Activated CD4-positive, CD25-positive, alpha-beta regulatory T cell treated with anti-CD3 and anti-CD28 coated beads, Interleukin-2, amount 50 U/mL, for 24 hours (primary cell): Measurements from ENCODE around the gene APOE.
"Not testable (repeated sequence)": the region's sequence is repeated elsewhere in the genome, so short reads cannot be mapped to it uniquely, and the experiment has no call there.

Source experiments
- ATAC-seq, 2 donors: fragments of 150-1000 bp; cut with Tn5 transposase; one replicate each; pipeline ENCODE4 v1.10.0; 2021; ENCODE audit warnings: mild to moderate bottlenecking in 1 of 2, moderate library complexity in 1 of 2

The APOE gene

DNA sequence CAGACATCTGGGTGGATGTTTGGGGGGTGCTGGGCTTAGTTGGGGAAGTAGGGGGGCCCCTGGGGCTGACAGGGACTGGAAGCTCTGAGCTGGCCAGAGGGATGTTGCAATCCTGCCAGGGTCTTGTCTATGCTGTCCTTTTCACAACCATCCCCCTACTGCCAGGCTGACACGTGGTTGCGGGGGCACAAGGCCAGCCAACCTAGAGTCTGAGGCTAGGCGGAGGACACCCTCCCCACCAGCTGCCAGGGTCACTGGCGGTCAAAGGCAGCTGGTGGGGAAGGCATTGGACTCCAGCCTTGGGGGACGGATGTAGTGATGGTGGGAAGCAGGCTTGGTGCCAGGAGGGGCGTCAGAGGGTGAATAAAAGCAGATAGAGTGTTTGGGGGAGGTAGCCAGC is 7.3 kb downstream of the APOE start:
- no peak for ATAC-seq

DNA sequence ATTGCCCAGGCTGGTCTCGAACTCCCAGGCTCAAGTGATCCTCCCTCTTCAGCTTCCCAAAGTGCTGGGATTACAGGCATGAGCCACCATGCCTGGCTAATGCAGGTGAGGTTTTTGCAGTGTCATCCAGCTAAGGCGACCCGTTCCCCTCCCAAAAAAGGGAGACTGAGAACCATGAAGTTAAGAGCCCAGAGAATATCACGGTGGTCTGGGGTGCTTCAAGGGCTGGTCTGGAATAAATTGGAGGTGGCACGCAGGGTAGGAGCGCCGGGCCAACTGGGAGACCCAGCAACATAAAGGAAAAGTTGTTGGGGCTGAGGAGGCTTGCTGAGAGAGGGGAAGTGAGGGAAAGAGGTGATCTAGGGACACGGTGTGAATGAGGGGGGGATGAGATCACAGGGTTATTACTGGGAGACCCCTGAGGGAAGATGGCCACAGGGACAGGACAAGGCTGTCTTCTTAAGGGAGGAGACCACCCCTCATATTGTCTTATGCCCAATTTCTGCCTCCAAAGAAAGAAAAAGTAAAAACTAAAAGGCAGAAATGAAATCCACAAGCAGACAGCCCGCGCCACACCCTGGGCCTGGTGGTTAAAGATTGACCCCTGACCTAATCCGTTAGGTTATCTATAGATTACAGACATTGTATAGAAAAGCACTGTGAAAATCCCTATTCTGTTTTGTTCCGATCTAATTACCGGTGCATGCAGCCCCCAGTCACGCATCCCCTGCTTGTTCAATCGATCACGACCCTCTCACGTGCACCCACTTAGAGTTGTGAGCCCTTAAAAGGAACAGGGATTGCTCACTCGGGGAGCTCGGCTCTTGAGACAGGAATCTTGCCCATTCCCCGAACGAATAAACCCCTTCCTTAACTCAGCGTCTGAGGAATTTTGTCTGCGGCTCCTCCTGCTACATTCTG is 8.2 kb downstream of the APOE start:
- not testable (repeated sequence) for ATAC-seq

DNA sequence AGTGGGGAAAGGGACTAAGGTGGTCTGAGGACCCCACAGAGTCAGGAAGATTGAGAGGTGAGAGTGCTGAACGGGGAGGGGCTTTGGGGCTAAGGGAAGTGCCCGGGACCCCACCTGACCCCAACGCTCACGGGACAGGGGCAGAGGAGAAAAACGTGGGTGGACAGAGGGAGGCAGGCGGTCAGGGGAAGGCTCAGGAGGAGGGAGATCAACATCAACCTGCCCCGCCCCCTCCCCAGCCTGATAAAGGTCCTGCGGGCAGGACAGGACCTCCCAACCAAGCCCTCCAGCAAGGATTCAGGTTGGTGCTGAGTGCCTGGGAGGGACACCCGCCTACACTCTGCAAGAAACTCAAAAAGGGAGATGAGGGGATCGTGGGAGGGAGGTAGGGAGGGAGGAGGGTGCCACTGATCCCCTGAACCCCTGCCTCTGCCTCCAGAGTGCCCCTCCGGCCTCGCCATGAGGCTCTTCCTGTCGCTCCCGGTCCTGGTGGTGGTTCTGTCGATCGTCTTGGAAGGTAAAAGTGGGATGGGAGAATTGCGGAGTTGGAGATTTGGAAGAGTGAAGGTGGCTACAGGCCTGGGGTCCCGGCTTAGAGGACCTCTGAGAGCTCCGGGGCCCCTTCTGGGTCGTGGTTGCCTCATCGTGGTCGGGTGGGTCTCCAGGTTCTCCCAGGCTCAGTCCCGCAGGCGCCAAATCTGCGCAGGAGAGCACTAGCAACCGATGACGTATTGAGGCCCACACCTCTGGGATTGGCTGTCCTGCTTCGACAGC is 9.0 kb downstream of the APOE start, which contains the start of gene APOC1:
Gene APOC1, plus strand, starts transcription at position 176 of the 774 bp plus-strand sequence. Its CDS starts 284 bp downstream, at position 460.
- peak; percentile 97 to 98 for ATAC-seq

DNA sequence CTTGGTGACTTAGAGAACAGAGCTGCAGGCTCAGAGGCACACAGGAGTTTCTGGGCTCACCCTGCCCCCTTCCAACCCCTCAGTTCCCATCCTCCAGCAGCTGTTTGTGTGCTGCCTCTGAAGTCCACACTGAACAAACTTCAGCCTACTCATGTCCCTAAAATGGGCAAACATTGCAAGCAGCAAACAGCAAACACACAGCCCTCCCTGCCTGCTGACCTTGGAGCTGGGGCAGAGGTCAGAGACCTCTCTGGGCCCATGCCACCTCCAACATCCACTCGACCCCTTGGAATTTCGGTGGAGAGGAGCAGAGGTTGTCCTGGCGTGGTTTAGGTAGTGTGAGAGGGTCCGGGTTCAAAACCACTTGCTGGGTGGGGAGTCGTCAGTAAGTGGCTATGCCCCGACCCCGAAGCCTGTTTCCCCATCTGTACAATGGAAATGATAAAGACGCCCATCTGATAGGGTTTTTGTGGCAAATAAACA is 18.7 kb downstream of the APOE start:
- ATAC-seq, result no peak

GRCh38 chr19:44925114-44925891 is 19.7 kb downstream of the APOE start:
- no peak for ATAC-seq

- ATAC-seq, result peak in 1 of 2 donors; percentile 32
Measured at GRCh38 chr19:44926245-44927077, 20.9 kb downstream of the APOE start.

DNA sequence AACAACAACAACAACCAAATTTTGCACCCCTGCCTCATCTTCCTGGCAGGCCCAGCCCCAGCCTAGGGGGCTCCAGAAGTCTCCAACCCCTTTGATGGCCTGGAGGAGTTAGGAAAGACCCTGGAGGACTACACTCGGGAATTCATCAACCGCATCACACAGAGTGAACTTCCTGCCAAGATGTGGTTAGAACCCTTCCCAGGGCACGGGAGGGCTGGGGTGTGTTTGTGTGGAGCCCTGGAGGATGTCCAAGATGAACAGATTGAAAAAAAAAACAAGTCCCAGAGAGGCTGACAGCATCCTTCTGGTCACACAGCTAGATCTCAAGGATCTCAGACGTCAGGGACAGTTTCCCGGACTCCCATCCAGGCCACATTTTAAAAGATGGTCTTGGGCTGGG is 22.1 kb downstream of the APOE start:
- ATAC-seq, result no peak

DNA sequence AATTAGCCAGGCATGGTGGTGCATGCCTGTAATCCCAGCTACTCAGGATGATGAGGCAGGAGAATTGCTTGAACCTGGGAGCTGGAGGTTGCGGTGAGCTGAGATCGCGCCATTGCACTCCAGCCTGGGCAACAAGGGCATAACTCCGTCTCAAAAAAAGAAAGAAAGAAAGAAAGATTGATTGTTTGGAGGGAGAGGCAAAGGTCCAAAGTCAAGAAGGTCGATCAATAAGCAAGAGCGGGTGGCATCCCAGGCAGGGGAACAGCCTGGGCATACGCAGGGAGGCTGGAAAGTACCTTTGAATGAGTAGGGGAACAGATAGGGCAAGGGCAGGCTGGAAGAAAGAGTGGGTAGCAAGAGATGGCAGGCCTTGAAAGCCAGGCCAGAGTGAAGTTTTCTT is 24.5 kb downstream of the APOE start:
- ATAC-seq, result no peak

- no peak for ATAC-seq
Measured at GRCh38 chr19:44931541-44931940, 25.9 kb downstream of the APOE start.

DNA sequence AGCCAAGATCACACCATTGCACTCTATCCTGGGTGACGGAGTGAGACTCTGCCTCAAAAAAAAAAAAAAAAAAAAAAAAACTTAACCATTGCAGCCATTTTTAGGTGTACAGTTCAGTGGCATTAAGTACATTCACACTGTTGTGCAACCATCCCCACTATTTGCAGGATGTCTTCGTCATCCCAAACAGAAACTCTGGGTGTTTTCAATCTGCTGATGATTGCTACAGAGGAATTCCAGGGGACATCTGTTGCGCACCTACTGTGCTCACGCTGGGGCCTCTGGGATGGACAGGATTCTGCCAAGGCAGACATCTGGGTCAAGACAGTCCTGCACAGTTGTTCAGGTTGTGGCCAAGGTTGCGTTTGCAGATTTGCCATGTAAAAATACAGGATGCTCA is 34.1 kb downstream of the APOE start:
- no peak for ATAC-seq

DNA sequence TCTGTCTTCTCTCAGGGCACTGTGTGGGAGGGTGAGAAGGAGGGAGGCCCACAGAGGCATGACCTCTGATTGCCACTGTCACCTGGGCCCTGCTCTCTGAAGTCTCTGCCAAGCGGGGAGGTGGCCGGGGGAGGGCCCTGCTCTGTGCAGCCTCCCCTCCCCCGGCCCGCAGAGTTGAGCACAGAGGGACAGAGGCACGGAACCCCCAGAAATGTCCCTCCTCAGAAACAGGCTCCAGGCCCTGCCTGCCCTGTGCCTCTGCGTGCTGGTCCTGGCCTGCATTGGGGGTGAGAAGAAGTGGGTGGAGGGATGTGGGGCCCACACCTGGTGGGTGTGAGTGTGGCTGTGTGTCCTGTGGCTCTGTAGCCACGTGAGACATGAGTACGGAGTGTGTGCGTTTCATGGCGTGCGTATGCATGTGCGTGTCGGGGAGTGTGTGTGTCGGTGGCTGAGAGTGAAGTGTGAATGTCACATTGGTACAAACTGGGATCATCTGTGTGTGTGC is 36.5 kb downstream of the APOE start, which contains the start of gene APOC4:
Gene APOC4, plus strand, starts transcription at position 171 of the 505 bp plus-strand sequence. Its CDS starts 41 bp downstream, at position 212.
- no peak for ATAC-seq

DNA sequence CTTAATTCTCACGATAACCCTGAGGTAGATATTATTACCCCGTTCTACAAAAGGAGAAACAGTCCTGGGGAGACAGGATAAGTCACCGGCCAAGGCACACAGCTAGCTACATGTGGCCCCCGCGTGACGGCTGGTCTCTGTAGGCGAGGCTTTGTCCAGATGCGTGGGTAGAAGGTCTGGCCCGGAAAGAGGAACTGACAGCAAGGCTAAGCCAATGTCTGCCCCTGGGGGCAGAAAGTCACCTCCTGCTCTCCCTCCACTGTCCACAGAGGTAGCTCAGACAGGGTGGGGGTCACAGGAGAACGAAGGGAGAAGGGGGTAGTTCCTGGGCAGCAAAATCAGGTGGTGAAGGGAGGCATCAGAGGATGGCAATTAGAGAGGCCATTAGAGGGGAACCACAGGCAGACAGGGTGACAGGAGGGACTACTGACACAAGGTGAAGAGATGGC is 38.2 kb downstream of the APOE start:
- ATAC-seq, result no peak

GRCh38 chr19:44947041-44947581 is 41.5 kb downstream of the APOE start:
- no peak for ATAC-seq

DNA sequence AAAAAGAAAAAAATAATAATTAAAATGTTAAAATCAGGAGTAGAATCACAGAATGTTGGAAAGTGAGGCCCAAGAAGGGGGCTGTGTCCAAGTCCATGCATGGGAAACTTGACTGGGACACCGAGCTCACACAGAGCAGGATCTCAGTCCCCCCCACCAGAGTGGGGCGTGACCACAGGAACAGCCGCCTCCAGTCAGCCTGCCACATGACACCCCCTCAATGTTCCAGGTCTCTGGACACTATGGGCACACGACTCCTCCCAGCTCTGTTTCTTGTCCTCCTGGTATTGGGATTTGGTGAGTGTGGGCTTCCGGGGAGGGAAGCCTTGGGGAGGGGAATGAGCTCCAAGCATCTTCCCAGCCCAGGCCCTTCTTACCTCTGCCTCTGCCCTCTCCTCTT is 42.6 kb downstream of the APOE start:
- no peak for ATAC-seq

- ATAC-seq, result no peak
Measured at GRCh38 chr19:44948763-44949374, 43.3 kb downstream of the APOE start.

DNA sequence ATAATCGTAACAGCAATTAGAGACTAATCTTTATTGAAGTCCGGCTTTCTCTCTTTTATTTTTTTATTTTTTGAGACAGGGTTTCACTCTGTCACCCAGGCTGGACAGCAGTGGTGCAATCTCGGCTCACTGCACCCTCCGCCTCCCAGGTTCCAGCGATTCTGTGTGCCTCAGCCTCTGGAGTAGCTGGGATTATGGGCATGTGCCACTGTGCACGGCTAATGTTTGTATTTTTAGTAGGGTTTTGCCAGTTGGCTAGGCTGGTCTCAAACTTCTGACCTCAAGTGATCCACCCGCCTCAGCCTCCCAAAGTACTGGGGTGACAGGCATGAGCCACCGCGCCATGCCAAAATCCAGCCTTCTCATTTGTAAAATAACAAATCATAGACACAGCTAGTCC is 44.0 kb downstream of the APOE start:
- ATAC-seq, result no peak

DNA sequence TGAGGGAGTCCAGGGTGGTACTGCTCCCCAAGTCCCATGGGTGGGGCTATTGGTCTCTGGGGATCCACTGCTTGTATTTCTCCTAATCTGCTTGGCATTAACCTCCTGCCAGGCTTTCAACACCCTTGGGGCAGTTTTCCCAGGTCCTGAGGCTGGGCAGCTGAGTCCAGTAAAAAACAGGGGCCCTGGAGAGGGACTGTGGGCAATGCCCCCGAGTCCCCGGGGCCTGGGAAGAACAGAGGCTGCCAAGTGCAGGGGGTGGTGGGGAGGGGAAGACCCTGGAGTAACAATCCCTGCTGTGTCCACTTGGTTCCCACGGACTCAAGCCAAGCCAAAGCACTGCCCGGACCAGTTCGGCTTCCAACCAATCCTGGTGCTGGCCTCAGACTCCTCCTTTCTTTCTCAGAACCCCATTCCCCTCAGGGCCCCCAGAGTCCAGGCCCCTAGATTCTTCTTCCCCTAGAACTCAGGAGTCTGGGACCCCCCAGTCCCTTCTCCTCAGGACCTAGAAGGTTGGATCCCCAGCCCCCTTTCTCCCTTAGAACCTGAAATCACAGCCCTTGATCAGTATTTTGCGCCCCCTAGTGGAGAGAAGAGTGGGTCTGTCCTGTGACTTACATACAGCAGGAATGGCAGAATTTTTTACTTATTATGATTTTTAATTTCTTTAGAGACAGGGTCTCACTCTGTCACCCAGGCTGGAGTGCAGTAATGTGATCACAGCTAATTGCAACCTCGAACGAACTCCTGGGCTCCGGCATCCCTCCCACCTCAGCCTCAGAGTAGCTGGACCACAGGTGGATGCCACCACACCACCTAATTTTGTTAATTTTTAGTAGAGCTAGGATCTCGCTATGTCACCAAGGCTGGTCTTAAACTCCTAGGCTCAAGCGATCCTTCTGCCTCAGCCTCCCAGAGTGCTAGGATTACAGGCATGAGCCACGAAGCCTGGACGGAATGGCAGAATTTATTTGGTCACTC is 45.9 kb downstream of the APOE start:
- no peak for ATAC-seq

- no peak for ATAC-seq
Measured at GRCh38 chr19:44954278-44954648, 48.7 kb downstream of the APOE start.
